Amniotic stem cell (primary cell): ENCODE results near the gene SHISA5.
"Not testable (repeated sequence)": the region's sequence is repeated elsewhere in the genome, so short reads cannot be mapped to it uniquely, and the experiment has no call there.

Experiments
- DNase-seq: peaks from one replicate; lab custom pipeline; 2025; lab: John Stamatoyannopoulos, UW

The SHISA5 gene

DNA sequence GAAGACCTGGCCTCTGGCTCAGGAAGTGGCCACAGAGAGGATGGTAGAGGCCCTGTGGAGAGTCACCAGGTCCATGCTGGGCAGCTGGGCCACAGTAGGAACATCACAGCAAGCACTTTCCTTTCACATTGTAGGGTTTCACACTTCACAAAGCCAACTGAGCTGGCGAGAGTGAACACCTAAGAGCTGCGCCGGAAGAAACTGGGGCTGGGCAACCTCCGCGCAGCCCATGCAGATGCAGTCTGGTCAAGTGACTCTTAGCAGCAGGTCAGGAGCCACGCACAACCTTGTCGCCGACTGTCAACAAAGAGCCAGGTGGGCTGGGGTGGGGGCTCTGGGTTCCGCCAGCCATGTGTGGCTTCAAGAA is 15.3 kb upstream of the SHISA5 start:
- DNase-seq, result no peak

- no peak for DNase-seq
Observed at GRCh38 chr3:48518638-48519276, 14.8 kb upstream of the SHISA5 start.

- no peak for DNase-seq
Observed at GRCh38 chr3:48518069-48518468, 14.1 kb upstream of the SHISA5 start.

DNA sequence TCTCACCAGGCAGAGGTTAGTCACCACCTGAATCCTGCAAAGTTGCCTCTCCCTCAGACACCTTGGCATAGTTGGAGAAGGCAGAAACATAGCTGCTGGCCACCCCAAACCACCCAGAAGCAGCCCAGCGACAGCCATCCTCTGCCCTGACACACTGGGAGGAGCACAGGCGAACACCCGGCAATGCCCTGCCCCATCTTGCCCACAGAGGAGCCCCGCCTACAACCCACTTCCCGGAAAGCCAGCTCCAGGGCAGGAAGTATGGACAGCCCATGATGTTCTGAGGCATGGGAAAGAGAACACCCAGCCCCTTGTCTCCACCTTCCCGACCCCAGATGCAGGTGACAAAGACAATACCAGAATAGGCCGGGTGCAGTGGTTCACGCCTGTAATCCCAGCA is 12.6 kb upstream of the SHISA5 start:
- no peak for DNase-seq

DNA sequence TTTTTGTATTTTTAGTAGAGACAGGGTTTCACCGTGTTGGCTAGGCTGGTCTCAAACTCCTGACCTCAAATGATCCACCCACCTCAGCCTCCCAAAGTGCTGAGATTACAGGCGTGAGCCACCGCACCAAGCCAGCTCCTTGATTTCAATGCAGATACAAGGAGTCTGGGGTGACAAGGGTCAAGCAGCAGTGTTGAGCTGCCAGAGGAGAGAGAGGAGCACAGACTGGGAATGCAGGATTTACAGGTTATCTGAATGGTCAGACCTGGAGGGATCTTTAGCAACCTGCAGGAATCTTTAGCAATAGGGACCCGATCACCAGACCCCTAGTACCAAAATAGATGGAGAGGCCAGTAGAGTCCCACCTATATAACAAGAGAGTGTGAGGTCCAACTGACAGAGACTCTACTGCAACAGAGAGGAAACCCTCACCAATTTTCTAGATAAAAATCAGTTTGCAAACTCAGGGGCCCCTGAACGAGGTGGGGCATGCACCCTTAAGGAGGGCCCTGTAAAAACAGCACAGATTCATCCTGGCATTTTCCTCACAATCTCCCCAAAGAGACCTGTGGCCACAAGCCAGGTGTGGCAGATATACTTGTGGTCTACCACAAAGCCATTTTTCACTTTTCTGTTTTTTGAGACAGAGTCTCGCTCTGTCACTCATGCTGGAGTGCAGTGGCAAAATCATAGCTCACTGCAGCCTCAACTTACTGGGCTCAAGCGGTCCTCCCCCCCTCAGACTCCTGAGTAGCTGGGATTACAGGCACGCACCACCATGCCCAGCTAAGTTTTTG is 10.7 kb upstream of the SHISA5 start:
- DNase-seq, result no peak

- no peak for DNase-seq
Observed at GRCh38 chr3:48511551-48511950, 7.6 kb upstream of the SHISA5 start.

DNA sequence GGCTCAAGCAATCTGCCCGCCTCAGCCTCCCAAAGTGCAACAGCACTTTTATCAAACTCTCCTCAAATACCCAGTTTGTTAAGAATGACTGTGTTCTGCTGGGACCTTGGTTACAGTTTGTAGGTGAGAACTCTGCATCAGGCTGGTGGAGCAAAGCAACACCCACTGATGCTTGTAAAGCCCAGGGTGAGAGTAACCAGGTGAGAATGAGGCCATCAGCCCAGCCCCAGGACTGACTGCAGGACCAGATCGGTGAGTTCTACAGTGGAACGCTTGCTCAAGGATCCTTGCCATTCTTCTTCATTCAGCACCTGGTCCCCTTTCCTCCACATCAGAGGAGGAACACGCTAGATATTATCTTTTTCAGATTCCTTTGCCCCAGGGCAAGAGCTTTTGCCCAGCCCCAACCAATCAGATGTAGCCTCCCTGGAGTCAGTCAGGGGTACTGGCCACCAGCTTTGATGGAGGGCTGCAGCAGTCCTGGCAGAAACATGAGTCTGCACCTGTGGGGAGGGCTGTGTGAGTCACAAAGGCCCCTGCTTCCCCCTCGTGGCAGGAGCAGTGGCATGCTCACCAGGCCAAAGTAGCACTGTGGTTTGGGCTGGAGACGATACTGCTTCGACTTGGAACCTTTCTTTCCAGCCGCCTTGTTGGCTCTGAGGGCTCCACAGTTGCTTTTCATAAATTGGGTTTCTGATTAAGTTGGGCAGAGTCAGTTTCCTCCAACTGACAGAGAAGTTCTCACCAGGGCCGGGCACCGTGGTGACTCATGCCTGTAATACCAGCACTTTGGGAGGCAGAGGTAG is 3.5 kb upstream of the SHISA5 start:
- DNase-seq, result no peak

DNA sequence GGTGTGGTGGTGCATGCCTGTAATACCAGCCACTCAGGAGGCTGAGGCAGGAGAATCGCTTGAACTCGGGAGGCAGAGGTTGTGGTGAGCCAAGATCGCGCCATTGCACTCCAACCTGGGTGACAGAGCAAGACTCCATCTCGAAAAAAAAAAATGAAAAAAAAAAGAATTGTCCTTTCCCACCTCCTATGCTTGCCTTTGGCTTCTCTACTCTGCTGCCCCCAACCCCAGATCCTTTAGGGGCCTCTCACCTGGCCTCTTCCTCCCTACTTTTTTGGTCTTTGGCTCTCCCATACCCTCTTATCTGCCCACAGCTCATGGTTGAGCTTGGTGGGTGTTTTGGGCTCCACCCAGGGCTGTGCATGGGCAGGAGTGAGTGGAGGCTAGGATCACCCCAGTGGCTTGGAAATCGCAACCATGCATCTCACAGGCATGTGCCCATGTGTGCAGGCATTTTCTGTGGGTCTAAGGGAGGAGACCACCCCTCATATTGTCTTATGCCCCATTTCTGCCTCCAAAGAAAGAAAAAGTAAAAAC is 2.1 kb upstream of the SHISA5 start:
- DNase-seq, result no peak

DNA sequence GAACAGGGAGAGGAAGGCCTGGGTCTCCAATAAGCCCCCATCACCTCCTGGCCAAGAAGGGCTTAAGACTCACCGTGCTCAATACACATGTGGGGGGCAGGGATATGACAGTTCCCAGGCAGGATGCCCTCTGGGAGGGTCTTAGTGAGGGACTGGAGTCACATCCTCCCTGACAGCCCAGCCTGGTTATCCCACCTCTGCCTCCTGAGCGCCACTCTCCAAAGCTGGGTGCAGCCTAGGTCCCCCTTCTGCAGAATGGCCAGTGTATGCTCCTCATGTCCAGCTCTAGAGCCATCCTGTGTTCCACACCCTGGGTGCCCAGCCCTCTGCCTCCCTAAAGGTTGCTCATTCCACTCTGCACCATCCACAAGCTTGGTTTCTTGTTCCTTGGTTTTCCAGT is 1.2 kb upstream of the SHISA5 start:
- DNase-seq, result no peak

GRCh38 chr3:48503401-48504050 is 448 bp downstream of the SHISA5 start:
- DNase-seq, result no peak

- DNase-seq, result no peak
Observed at GRCh38 chr3:48502728-48503168, 1.2 kb downstream of the SHISA5 start.

GRCh38 chr3:48502121-48502520 is 1.9 kb downstream of the SHISA5 start:
- DNase-seq, result no peak

- no peak for DNase-seq
Observed at GRCh38 chr3:48501196-48501595, 2.8 kb downstream of the SHISA5 start.

GRCh38 chr3:48500656-48501055 is 3.3 kb downstream of the SHISA5 start:
- no peak for DNase-seq

DNA sequence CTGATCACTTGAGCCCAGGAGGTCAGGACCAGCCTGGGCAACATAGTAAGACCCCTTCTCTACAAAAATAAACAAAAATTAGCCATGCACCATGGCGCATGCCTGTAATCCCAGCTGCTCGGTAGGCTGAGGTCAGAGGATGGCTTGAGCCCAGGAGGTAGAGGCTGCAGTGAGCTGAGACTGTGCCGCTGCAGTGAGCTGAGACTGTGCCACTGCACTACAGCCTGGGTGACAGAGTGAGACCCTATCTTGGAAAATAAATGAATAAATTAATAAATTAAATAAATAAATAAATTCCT is 10.8 kb downstream of the SHISA5 start:
- DNase-seq, result no peak

DNA sequence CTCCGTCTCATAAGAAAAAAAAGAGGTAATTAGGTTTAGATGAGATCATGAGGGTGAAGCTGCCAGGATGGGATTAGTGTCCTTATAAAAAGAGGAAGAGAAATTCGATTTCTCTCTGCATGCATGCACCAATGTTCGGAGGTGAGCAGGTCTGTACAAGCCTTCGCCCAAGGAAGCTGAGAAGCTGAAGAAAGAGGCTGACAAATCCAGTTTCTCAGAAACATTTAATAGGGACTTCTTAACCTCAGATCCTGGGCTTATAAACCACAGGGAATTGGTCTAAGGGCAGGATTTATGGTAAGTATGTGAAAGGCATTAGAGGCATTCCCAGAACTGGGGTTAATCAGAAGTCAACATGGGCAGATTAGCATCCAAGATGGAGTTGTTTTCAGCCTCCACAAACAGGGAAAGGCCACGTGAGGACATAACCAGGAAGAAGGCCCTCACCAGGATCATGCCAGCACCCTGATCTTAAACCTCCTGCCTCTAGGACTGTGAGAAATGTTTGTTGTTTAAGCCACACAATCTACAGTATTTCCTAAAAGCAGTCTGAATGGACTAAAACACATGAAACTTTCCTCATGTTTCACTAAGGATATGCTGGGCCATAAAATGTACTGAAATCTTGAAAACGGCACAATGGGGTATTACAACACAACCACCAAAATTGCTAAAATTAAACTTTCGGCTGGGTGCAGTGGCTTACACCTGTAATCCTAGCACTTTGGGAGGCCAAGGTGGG is 11.3 kb downstream of the SHISA5 start:
- no peak for DNase-seq

GRCh38 chr3:48486952-48487351 is 17.0 kb downstream of the SHISA5 start:
- DNase-seq, result no peak

GRCh38 chr3:48482822-48483221 is 21.2 kb downstream of the SHISA5 start:
- DNase-seq, result not testable (repeated sequence)

- DNase-seq, result not testable (repeated sequence)
Observed at GRCh38 chr3:48480891-48481290, 23.1 kb downstream of the SHISA5 start.

DNA sequence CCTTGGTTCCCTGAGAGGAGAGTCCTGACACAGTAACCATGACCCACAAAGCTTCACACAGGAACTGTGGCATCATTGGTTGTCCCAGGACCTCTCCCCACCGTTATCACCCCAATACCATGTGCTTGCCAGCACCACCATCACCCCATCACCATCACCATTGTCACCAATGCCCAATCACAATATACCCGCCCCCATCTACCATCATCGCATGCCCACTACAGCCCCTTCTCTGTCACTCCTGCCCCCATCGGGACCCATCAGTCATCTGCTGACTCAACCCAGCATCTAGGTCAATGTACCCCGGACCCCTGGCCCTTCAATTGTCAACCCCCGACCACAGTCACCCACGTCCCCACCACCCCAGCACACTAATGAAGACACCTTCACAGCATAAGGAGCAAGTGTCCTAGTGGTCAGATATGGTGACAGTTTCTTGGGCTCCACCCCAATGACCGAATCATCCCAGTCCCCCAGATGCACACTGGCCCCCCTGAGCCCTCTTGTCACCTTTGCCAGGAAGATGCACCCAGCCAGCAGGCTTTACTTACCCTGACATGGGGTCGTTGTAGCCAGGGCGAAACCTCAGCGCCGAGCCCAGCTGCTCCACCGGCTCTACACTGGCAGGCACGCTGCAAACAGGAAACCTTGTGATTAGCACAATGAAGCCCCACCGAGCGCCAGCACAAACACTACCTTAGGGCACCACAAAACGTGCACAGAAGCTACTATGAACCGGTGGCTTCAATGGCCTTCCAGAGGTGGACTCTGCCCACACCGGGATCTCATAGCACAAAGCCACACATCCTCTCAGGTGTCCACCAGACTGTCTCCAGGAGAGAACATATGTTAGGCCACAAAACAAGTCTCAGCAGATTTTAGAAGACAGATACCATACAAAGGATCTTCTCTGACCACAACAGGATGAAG is 25.1 kb downstream of the SHISA5 start:
- DNase-seq, result no peak
